GM04504 (cell line): ENCODE data around the gene DAB1.

Experiments
- DNase-seq: peaks from one replicate; pipeline ENCODE4 v3.0.0-alpha.2; 2012; ENCODE audit warnings: low read depth

Gene DAB1

GRCh38 chr1:57423656-57424211 is at the start of gene DAB1:
Gene DAB1, minus strand, starts transcription at chr1:57424060. Its CDS starts 133,030 bp downstream, at chr1:57291030.
- no peak for DNase-seq

GRCh38 chr1:57473448-57473847 is 49.6 kb upstream of the DAB1 start:
- no peak for DNase-seq

GRCh38 chr1:57471995-57472394 is 48.1 kb upstream of the DAB1 start:
- no peak for DNase-seq

GRCh38 chr1:57470036-57470435 is 46.2 kb upstream of the DAB1 start:
- DNase-seq = no peak

- DNase-seq = peak; percentile 59
Observed at GRCh38 chr1:57468641-57469523, 45.0 kb upstream of the DAB1 start.

GRCh38 chr1:57467830-57468229 is 44.0 kb upstream of the DAB1 start:
- no peak for DNase-seq

GRCh38 chr1:57464756-57465155 is 40.9 kb upstream of the DAB1 start:
- DNase-seq = no peak

GRCh38 chr1:57463343-57463742 is 39.5 kb upstream of the DAB1 start:
- DNase-seq = no peak

GRCh38 chr1:57461405-57461804 is 37.5 kb upstream of the DAB1 start:
- DNase-seq = no peak

- no peak for DNase-seq
Observed at GRCh38 chr1:57451516-57451915, 27.7 kb upstream of the DAB1 start.

GRCh38 chr1:57450981-57451380 is 27.1 kb upstream of the DAB1 start:
- no peak for DNase-seq

- no peak for DNase-seq
Observed at GRCh38 chr1:57447551-57447950, 23.7 kb upstream of the DAB1 start.

- no peak for DNase-seq
Observed at GRCh38 chr1:57443004-57443403, 19.1 kb upstream of the DAB1 start.

- no peak for DNase-seq
Observed at GRCh38 chr1:57440096-57440495, 16.2 kb upstream of the DAB1 start.

- DNase-seq = no peak
Observed at GRCh38 chr1:57431400-57431799, 7.5 kb upstream of the DAB1 start.

- no peak for DNase-seq
Observed at GRCh38 chr1:57424231-57425027, 569 bp upstream of the DAB1 start.

- DNase-seq = no peak
Observed at GRCh38 chr1:57423135-57423655, 665 bp downstream of the DAB1 start.

- no peak for DNase-seq
Observed at GRCh38 chr1:57422271-57423134, 1.4 kb downstream of the DAB1 start.

GRCh38 chr1:57421806-57422205 is 2.1 kb downstream of the DAB1 start:
- no peak for DNase-seq

GRCh38 chr1:57420981-57421785 is 2.7 kb downstream of the DAB1 start:
- DNase-seq = no peak

- no peak for DNase-seq
Observed at GRCh38 chr1:57418971-57419370, 4.9 kb downstream of the DAB1 start.
